CD14-positive monocyte (primary cell): ENCODE results near the gene PRLR. TPM values are rescaled to one million over a fixed set of nuclear protein-coding genes. Genes with fewer than 3 reads are reported as not detected.

Source experiments
- DNase-seq, 3 donors: peaks; one replicate each; pipeline ENCODE4 v3.0.0-alpha.2; 2011 to 2022
- H2AFZ ChIP-seq: 2 replicates; pipeline ENCODE4 v1.6.0; 2012; ENCODE audit warnings: mild to moderate bottlenecking, low read depth, low read length, inconsistent platforms; ENCODE audit not compliant: insufficient read depth, poor library complexity, severe bottlenecking
- H3K27ac ChIP-seq, 2 donors: 1 replicate in 1 of 2; 2 replicates in 1 of 2; pipeline ENCODE4 v1.5.1; 2012 to 2013; ENCODE audit warnings: low read length in 2 of 2, control low read depth in 1 of 2, inconsistent platforms in 1 of 2, low read depth in 1 of 2, mild to moderate bottlenecking in 1 of 2
- H3K27me3 ChIP-seq, 2 donors: one replicate each; pipeline versions ENCODE4 v1.6.0 to v1.6.1; 2011 to 2013; ENCODE audit warnings: low read length in 2 of 2; ENCODE audit not compliant: control insufficient read depth in 2 of 2, insufficient read depth in 2 of 2
- H3K36me3 ChIP-seq, 2 donors: replicated peaks in 1 of 2; 1 replicate in 1 of 2; 2 replicates in 1 of 2; pipeline versions ENCODE4 v1.5.1 to v1.6.1; 2012 to 2013; ENCODE audit warnings: low read length in 2 of 2, control low read depth in 1 of 2, inconsistent platforms in 1 of 2, mild to moderate bottlenecking in 1 of 2; ENCODE audit not compliant: insufficient read depth in 2 of 2, control insufficient read depth in 1 of 2
- H3K4me1 ChIP-seq, 2 donors: 1 replicate in 1 of 2; 2 replicates in 1 of 2; pipeline versions ENCODE4 v1.5.1 to v1.6.1; 2012 to 2013; ENCODE audit warnings: low read length in 2 of 2, control low read depth in 1 of 2, inconsistent platforms in 1 of 2, mild to moderate bottlenecking in 1 of 2, moderate library complexity in 1 of 2; ENCODE audit not compliant: insufficient read depth in 2 of 2, control insufficient read depth in 1 of 2
- H3K4me2 ChIP-seq: replicated peaks from 2 replicates; pipeline ENCODE3; 2012; ENCODE audit warnings: low read length, moderate library complexity, mild to moderate bottlenecking; ENCODE audit not compliant: poor library complexity, severe bottlenecking; ENCODE audit errors: extremely low read depth
- H3K4me3 ChIP-seq, 3 experiments: fragments of 200-600 bp in 1 of 3; sonication (generic) in 1 of 3; replicated peaks in 1 of 3; 1 replicate in 2 of 3; 2 replicates in 1 of 3; pipeline ENCODE4 v1.5.1; 2011 to 2013; ENCODE audit warnings: low read length in 3 of 3, mild to moderate bottlenecking in 3 of 3, control low read depth in 2 of 3, low read depth in 2 of 3, inconsistent platforms in 1 of 3, moderate library complexity in 1 of 3
- H3K79me2 ChIP-seq: 2 replicates; pipeline ENCODE4 v1.6.0; 2012; ENCODE audit warnings: mild to moderate bottlenecking, control low read depth, inconsistent platforms, low read length, moderate library complexity; ENCODE audit not compliant: insufficient read depth
- H3K9ac ChIP-seq: 2 replicates; pipeline ENCODE4 v1.6.0; 2017; ENCODE audit warnings: low read length, mild to moderate bottlenecking; ENCODE audit not compliant: insufficient read depth, poor library complexity, severe bottlenecking
- H3K9me3 ChIP-seq, 2 donors: replicated peaks in 1 of 2; 1 replicate in 1 of 2; 2 replicates in 1 of 2; pipeline versions ENCODE4 v1.5.1 to v1.6.1; 2012 to 2013; ENCODE audit warnings: low read length in 2 of 2, control low read depth in 1 of 2; ENCODE audit not compliant: control insufficient read depth in 1 of 2, insufficient read depth in 1 of 2
- H4K20me1 ChIP-seq: 2 replicates; pipeline ENCODE4 v1.6.0; 2012; ENCODE audit warnings: mild to moderate bottlenecking, low read length, control low read depth, moderate library complexity; ENCODE audit not compliant: insufficient read depth
- H3K27ac Mint-ChIP-seq, 7 donors: one replicate each; pipeline ENCODE4 v1.8.0; 2020; ENCODE audit warnings: mild to moderate bottlenecking in 7 of 7, mixed read lengths in 7 of 7, moderate library complexity in 6 of 7, inconsistent platforms in 2 of 7
- H3K27me3 Mint-ChIP-seq, 3 donors: one replicate each; pipeline ENCODE4 v1.8.0; 2021 to 2022; ENCODE audit warnings: low read depth in 3 of 3, mild to moderate bottlenecking in 3 of 3, mixed read lengths in 3 of 3, moderate library complexity in 3 of 3, inconsistent platforms in 1 of 3
- H3K36me3 Mint-ChIP-seq, 2 donors: one replicate each; pipeline ENCODE4 v1.8.0; 2020; ENCODE audit warnings: mixed read lengths in 2 of 2, inconsistent platforms in 1 of 2, mild to moderate bottlenecking in 1 of 2
- H3K4me1 Mint-ChIP-seq: one replicate; pipeline ENCODE4 v1.8.0; 2020; ENCODE audit warnings: mild to moderate bottlenecking, mixed read lengths
- H3K4me3 Mint-ChIP-seq, 2 donors: one replicate each; pipeline ENCODE4 v1.8.0; 2020; ENCODE audit warnings: mild to moderate bottlenecking in 2 of 2, mixed read lengths in 2 of 2, moderate library complexity in 1 of 2
- H3K9me3 Mint-ChIP-seq, 7 donors: one replicate each; pipeline ENCODE4 v1.8.0; 2020 to 2022; ENCODE audit warnings: mixed read lengths in 7 of 7, mild to moderate bottlenecking in 6 of 7, moderate library complexity in 6 of 7, inconsistent platforms in 2 of 7
- CTCF ChIP-seq: fragments of 200-600 bp; IDR thresholded peaks from one replicate; pipeline ENCODE4 v1.8.0; 2022; ENCODE audit warnings: antibody characterized with exemption, mild to moderate bottlenecking
- WGBS: methylation state at CpG from one replicate; pipeline ENCODE4 v1.1.5; 2013; ENCODE audit warnings: missing lambda C conversion rate; ENCODE audit not compliant: insufficient coverage; 5-methylcytosine and 5-hydroxymethylcytosine counted together
- intact Hi-C, 2 donors: fragments of 100-400 bp; cut with micrococcal nuclease; formaldehyde crosslinking; loops; one replicate each; pipeline versions ENCODE4 v1.15.0 to v1.15.1; 2023
- polyA plus RNA-seq, 3 donors: library from polyadenylated mRNA; depleted of rRNA in 1 of 3; unstranded in 2 of 3; stranded (reverse) in 1 of 3; fragments of 300-500 nt in 2 of 3; fragments of >200 nt in 1 of 3; fragmentation: Illumina TruSeq in 2 of 3; gene quantifications; 1 replicate in 2 of 3; 2 replicates in 1 of 3; pipeline ENCODE4 v1.2.3, GENCODE V29; 2012 to 2021

Gene PRLR
- polyA plus RNA-seq, 3 donors: 0.12 to 1.7 (median 0.88) TPM

- Histone ChIP-seq H3K27ac (no peak overlapping the region), H3K4me3 (no peak overlapping the region), H3K79me2 (peaks cover 13% of the 10 kb centered on the region), H4K20me1 (no peaks in the 10 kb centered on the region), H3K9ac (no peak overlapping the region), H3K27me3 (no peaks in the 10 kb centered on the region), H3K9me3 (no peaks in the 10 kb centered on the region), H3K4me1 (peaks cover 3 to 8% of the 10 kb centered on the region in 2 donors), H3K4me2 (no peak overlapping the region), H2AFZ (no peak overlapping the region), H3K36me3 (peaks cover 2 to 10% of the 10 kb centered on the region in 2 donors)
- intact Hi-C loops: no loop called here
- Mint-ChIP-seq H3K27me3 (peaks cover 0 to 7% (median 1%) of the 10 kb centered on the region in 3 donors), H3K4me1 (peaks cover 32% of the 10 kb centered on the region), H3K36me3 (peaks cover 12 to 22% of the 10 kb centered on the region in 2 donors), H3K9me3 (peaks cover 0 to 2% (median 0%) of the 10 kb centered on the region in 7 donors), H3K27ac (peak overlapping the region in 1 of 7 donors; percentile 51), H3K4me3 (no peak overlapping the region)
- no CpG with 5 or more reads among the region's 1 CpG for WGBS
- TF ChIP-seq CTCF: no peak
- no peak for DNase-seq
These were observed 103.3 kb downstream of the PRLR start for GRCh38 chr5:35127006-35127405.

- DNase-seq: no peak
- Mint-ChIP-seq H3K27me3 (peaks cover 0 to 4% (median 1%) of the 10 kb centered on the region in 3 donors), H3K4me3 (no peak overlapping the region)
These were observed 104.5 kb downstream of the PRLR start for GRCh38 chr5:35125746-35126145.

More at GRCh38 chr5:35125746-35126145, 104.5 kb downstream of the PRLR start:
- Histone ChIP-seq H3K4me2 (no peak overlapping the region), H3K27ac (no peak overlapping the region), H3K79me2 (peaks cover 13% of the 10 kb centered on the region), H4K20me1 (no peaks in the 10 kb centered on the region), H3K4me1 (peaks cover 3 to 8% of the 10 kb centered on the region in 2 donors), H3K36me3 (peaks cover 2 to 10% of the 10 kb centered on the region in 2 donors), H3K9me3 (no peaks in the 10 kb centered on the region), H3K9ac (no peak overlapping the region), H3K27me3 (no peaks in the 10 kb centered on the region), H2AFZ (no peak overlapping the region), H3K4me3 (no peak overlapping the region)
- H3K4me1 Mint-ChIP-seq: peaks cover 31% of the 10 kb centered on the region
- WGBS: 83% methylated on average over 1 of the region's 2 CpGs
- H3K36me3 Mint-ChIP-seq: peaks cover 17 to 19% of the 10 kb centered on the region in 2 donors
- intact Hi-C loops: no loop called here
- H3K9me3 Mint-ChIP-seq: peaks cover 0 to 2% (median 0%) of the 10 kb centered on the region in 7 donors
- TF ChIP-seq CTCF: no peak
- no peak overlapping the region for H3K27ac Mint-ChIP-seq
